ENCODE measurements around the gene BDKRB2. TPM values are rescaled to one million over a fixed set of nuclear protein-coding genes. Genes with fewer than 3 reads are reported as not detected.

BDKRB2 gene
- total RNA-seq, 2 experiments from 2014 or later, result not detected

- POLR2A ChIA-PET, result no interaction called here
Measured at GRCh38 chr14:96263347-96264199, 58.9 kb downstream of the BDKRB2 start.

GRCh38 chr14:96264200-96264553 is 59.5 kb downstream of the BDKRB2 start:
- CTCF ChIA-PET, result interaction anchor here (0.6 kb wide), 1 partner anchor 152 kb away, joined by 3 read pairs; no protein-coding TSS in a partner anchor
- POLR2A ChIA-PET, result no interaction called here

More at GRCh38 chr14:96263347-96264199, 58.9 kb downstream of the BDKRB2 start:
- CTCF ChIA-PET, result no interaction called here

- POLR2A ChIA-PET, result no interaction called here
- CTCF ChIA-PET, result interaction anchor here (0.6 kb wide), 1 partner anchor 153 kb away, joined by 3 read pairs; no protein-coding TSS in a partner anchor
Measured at GRCh38 chr14:96264853-96265252, 60.2 kb downstream of the BDKRB2 start.

- ChIA-PET CTCF (no interaction called here), POLR2A (no interaction called here)
Measured at GRCh38 chr14:96265383-96266095, 60.9 kb downstream of the BDKRB2 start.

- ChIA-PET POLR2A (no interaction called here), CTCF (no interaction called here)
Measured at GRCh38 chr14:96267336-96267735, 62.7 kb downstream of the BDKRB2 start.

GRCh38 chr14:96267916-96268315 is 63.3 kb downstream of the BDKRB2 start:
- CTCF ChIA-PET, result no interaction called here
- POLR2A ChIA-PET, result no interaction called here

- ChIA-PET POLR2A (no interaction called here), CTCF (no interaction called here)
Measured at GRCh38 chr14:96268431-96269358, 64.1 kb downstream of the BDKRB2 start.

GRCh38 chr14:96269359-96269710 is 64.7 kb downstream of the BDKRB2 start:
- POLR2A ChIA-PET, result no interaction called here
- CTCF ChIA-PET, result interaction anchor here (0.6 kb wide), 1 partner anchor 27 kb away, joined by 3 read pairs; no protein-coding TSS in a partner anchor

GRCh38 chr14:96270565-96271420 is 66.2 kb downstream of the BDKRB2 start:
- POLR2A ChIA-PET, result no interaction called here
- CTCF ChIA-PET, result no interaction called here

GRCh38 chr14:96271421-96271762 is 66.8 kb downstream of the BDKRB2 start:
- ChIA-PET POLR2A (no interaction called here), CTCF (no interaction called here)

- ChIA-PET CTCF (interaction anchor here (0.7 to 1.7 kb wide), 3 partner anchors 102 to 173 kb away, joined by 5 to 6 read pairs (median 6); no protein-coding TSS in a partner anchor), POLR2A (no interaction called here)
Measured at GRCh38 chr14:96272777-96273473, 68.3 kb downstream of the BDKRB2 start.

- ChIA-PET POLR2A (no interaction called here), CTCF (interaction anchor here (0.9 to 1.7 kb wide), 2 partner anchors 13 to 173 kb away, joined by 3 to 6 read pairs; no protein-coding TSS in a partner anchor)
Measured at GRCh38 chr14:96273629-96274028, 69.0 kb downstream of the BDKRB2 start.

- POLR2A ChIA-PET, result no interaction called here
Measured at GRCh38 chr14:96274122-96274521, 69.5 kb downstream of the BDKRB2 start.

GRCh38 chr14:96274543-96274942 is 69.9 kb downstream of the BDKRB2 start:
- POLR2A ChIA-PET, result no interaction called here
- CTCF ChIA-PET, result interaction anchor here (0.9 to 1.7 kb wide), 3 partner anchors 14 to 174 kb away, joined by 3 to 6 read pairs (median 3); no protein-coding TSS in a partner anchor

More at GRCh38 chr14:96274122-96274521, 69.5 kb downstream of the BDKRB2 start:
- CTCF ChIA-PET, result interaction anchor here (0.9 to 1.7 kb wide), 2 partner anchors 14 to 174 kb away, joined by 3 to 6 read pairs; no protein-coding TSS in a partner anchor

GRCh38 chr14:96275177-96276112 is 70.8 kb downstream of the BDKRB2 start:
- POLR2A ChIA-PET, result no interaction called here
- CTCF ChIA-PET, result interaction anchor here (0.8 to 2.0 kb wide), 4 partner anchors 16 to 175 kb away, joined by 3 to 9 read pairs (median 4); no protein-coding TSS in a partner anchor

- ChIA-PET CTCF (no interaction called here), POLR2A (no interaction called here)
Measured at GRCh38 chr14:96277890-96278289, 73.3 kb downstream of the BDKRB2 start.

- ChIA-PET CTCF (no interaction called here), POLR2A (no interaction called here)
Measured at GRCh38 chr14:96279564-96279963, 74.9 kb downstream of the BDKRB2 start.

Measured in activated CD8-positive, alpha-beta memory T cell treated with anti-CD3 and anti-CD28 coated beads for 36 hours (primary cell).